H1 (cell line): ENCODE data around the gene NEUROD1. TPM values are rescaled to one million over a fixed set of nuclear protein-coding genes. Genes with fewer than 3 reads are reported as not detected.
A peak's percentile ranks its signal among the peaks of the same experiment; 100 is the strongest.

Experiments
- CTCF ChIA-PET: fragments of 300-600 bp; sonication (Branson Sonifier 250); formaldehyde crosslinking; loops from one replicate; lab custom pipeline; 2021; ENCODE audit not compliant: partially characterized antibody; lab: Charles Lee
- POLR2A ChIA-PET: fragments of 300-600 bp; sonication (Branson Sonifier 250); formaldehyde crosslinking; loops from one replicate; lab custom pipeline; 2021; ENCODE audit warnings: inconsistent platforms; ENCODE audit not compliant: partially characterized antibody; lab: Charles Lee
- DNase-seq, 2 experiments: peaks; one replicate each; pipeline versions ENCODE4 v3.0.0 to v3.0.0-alpha.2; 2010 to 2022; ENCODE audit warnings: low spot score in 2 of 2, low read depth in 1 of 2, mixed read lengths in 1 of 2
- FAIRE-seq: peaks from 2 replicates; lab custom pipeline; 2011; peaks lifted over from hg19 to GRCh38; lab: Jason Lieb, UNC
- H2AFZ ChIP-seq: 2 replicates; pipeline ENCODE4 v1.8.1; 2012; ENCODE audit warnings: low read length, inconsistent platforms
- H2AK5ac ChIP-seq: 2 replicates; pipeline ENCODE4 v1.6.1; 2013; ENCODE audit warnings: low read depth, low read length
- H2BK120ac ChIP-seq: replicated peaks from 2 replicates; pipeline ENCODE3; 2013; ENCODE audit warnings: low read depth, low read length, inconsistent platforms
- H2BK12ac ChIP-seq: 2 replicates; pipeline ENCODE4 v1.6.1; 2013; ENCODE audit warnings: low read depth, low read length
- H2BK15ac ChIP-seq: 2 replicates; pipeline ENCODE4 v1.6.1; 2013; ENCODE audit warnings: low read length
- H2BK20ac ChIP-seq: 2 replicates; pipeline ENCODE4 v1.6.1; 2013; ENCODE audit warnings: low read length
- H2BK5ac ChIP-seq: 2 replicates; pipeline ENCODE4 v1.6.1; 2013; ENCODE audit warnings: low read depth, low read length
- H3K14ac ChIP-seq: 2 replicates; pipeline ENCODE4 v1.6.1; 2013; ENCODE audit warnings: inconsistent platforms; ENCODE audit not compliant: insufficient read length
- H3K18ac ChIP-seq: 2 replicates; pipeline ENCODE4 v1.6.1; 2013; ENCODE audit warnings: low read length; ENCODE audit errors: extremely low read depth
- H3K23ac ChIP-seq: 2 replicates; pipeline ENCODE4 v1.6.1; 2013; ENCODE audit warnings: inconsistent platforms; ENCODE audit not compliant: insufficient read length
- H3K23me2 ChIP-seq: 2 replicates; pipeline ENCODE4 v1.6.1; 2013; ENCODE audit warnings: low read depth, low read length
- H3K27ac ChIP-seq: 2 replicates; pipeline ENCODE4 v1.6.1; 2011; ENCODE audit warnings: low read depth, low read length, inconsistent platforms
- H3K27me3 ChIP-seq, 4 experiments: replicated peaks in 1 of 4; 1 replicate in 1 of 4; 2 replicates in 3 of 4; pipeline versions ENCODE4 v1.6.1 to v1.8.1; 2011 to 2013; ENCODE audit warnings: low read length in 3 of 4, mild to moderate bottlenecking in 3 of 4, inconsistent platforms in 2 of 4, mixed read lengths in 2 of 4, moderate library complexity in 1 of 4; ENCODE audit not compliant: control insufficient read depth in 3 of 4, insufficient read depth in 3 of 4; ENCODE audit errors: extremely low read depth in 1 of 4
- H3K36me3 ChIP-seq, 4 experiments: 2 replicates each; pipeline versions ENCODE4 v1.6.1 to v1.8.1; 2011 to 2013; ENCODE audit warnings: mild to moderate bottlenecking in 4 of 4, low read length in 3 of 4, moderate library complexity in 2 of 4, control low read depth in 1 of 4, inconsistent platforms in 1 of 4; ENCODE audit not compliant: insufficient read depth in 4 of 4, control insufficient read depth in 2 of 4
- H3K4ac ChIP-seq: replicated peaks from 2 replicates; pipeline ENCODE3; 2013; ENCODE audit warnings: low read length, low read depth, mixed read lengths, inconsistent platforms; ENCODE audit not compliant: insufficient read length
- H3K4me1 ChIP-seq, 4 experiments: replicated peaks in 1 of 4; 1 replicate in 1 of 4; 2 replicates in 3 of 4; pipeline versions ENCODE4 v1.6.1 to v1.8.1; 2011 to 2013; ENCODE audit warnings: low read length in 3 of 4, inconsistent platforms in 2 of 4, mixed read lengths in 1 of 4; ENCODE audit not compliant: insufficient read depth in 4 of 4, control insufficient read depth in 3 of 4
- H3K4me2 ChIP-seq, 2 experiments: 2 replicates each; pipeline versions ENCODE4 v1.6.1 to v1.8.1; 2011 to 2013; ENCODE audit warnings: low read depth in 2 of 2, low read length in 2 of 2, control low read depth in 1 of 2, inconsistent platforms in 1 of 2, mild to moderate bottlenecking in 1 of 2; ENCODE audit not compliant: insufficient read depth in 1 of 2
- H3K4me3 ChIP-seq, 4 experiments: fragments of 200-600, 300-600 bp in 1 of 4; sonication (generic), shearing (Covaris generic), sonication (Bioruptor Twin) in 1 of 4; 2 replicates each; pipeline versions ENCODE4 v1.5.1 to v1.8.1; 2011 to 2016; ENCODE audit warnings: low read length in 4 of 4, low read depth in 3 of 4, control low read depth in 2 of 4, inconsistent platforms in 2 of 4, mild to moderate bottlenecking in 2 of 4, mixed read lengths in 1 of 4, moderate library complexity in 1 of 4; ENCODE audit not compliant: insufficient read depth in 2 of 4; ENCODE audit errors: extremely low read depth in 1 of 4
- H3K56ac ChIP-seq: replicated peaks from 2 replicates; pipeline ENCODE3; 2013; ENCODE audit warnings: low read depth, mild to moderate bottlenecking, mixed read lengths, low read length, inconsistent platforms; ENCODE audit not compliant: insufficient read length
- H3K79me1 ChIP-seq: 2 replicates; pipeline ENCODE4 v1.6.1; 2013; ENCODE audit warnings: low read depth, low read length, control low read depth
- H3K79me2 ChIP-seq, 2 experiments: 2 replicates each; pipeline versions ENCODE4 v1.6.1 to v1.8.1; 2012 to 2013; ENCODE audit warnings: low read length in 2 of 2, mild to moderate bottlenecking in 2 of 2, inconsistent platforms in 1 of 2; ENCODE audit not compliant: insufficient read depth in 2 of 2, control insufficient read depth in 1 of 2
- H3K9ac ChIP-seq, 4 experiments: replicated peaks in 1 of 4; 1 replicate in 1 of 4; 2 replicates in 3 of 4; pipeline versions ENCODE4 v1.6.1 to v1.8.1; 2011 to 2013; ENCODE audit warnings: low read depth in 3 of 4, low read length in 3 of 4, control low read depth in 2 of 4, mild to moderate bottlenecking in 2 of 4, moderate library complexity in 2 of 4, inconsistent platforms in 1 of 4; ENCODE audit errors: extremely low read depth in 1 of 4
- H3K9me3 ChIP-seq, 2 experiments: 2 replicates each; pipeline versions ENCODE4 v1.6.1 to v1.8.1; 2012 to 2013; ENCODE audit warnings: mild to moderate bottlenecking in 2 of 2, moderate library complexity in 2 of 2, control low read depth in 1 of 2, inconsistent platforms in 1 of 2, low read depth in 1 of 2, low read length in 1 of 2, mixed read lengths in 1 of 2; ENCODE audit not compliant: insufficient read depth in 2 of 2
- H4K20me1 ChIP-seq, 2 experiments: replicated peaks in 1 of 2; 2 replicates each; pipeline versions ENCODE3 to v1.8.1; 2011 to 2013; ENCODE audit warnings: inconsistent platforms in 2 of 2, low read length in 2 of 2, mild to moderate bottlenecking in 1 of 2; ENCODE audit not compliant: insufficient read depth in 2 of 2, control insufficient read depth in 1 of 2
- H4K5ac ChIP-seq: 2 replicates; pipeline ENCODE4 v1.6.1; 2013; ENCODE audit warnings: low read length, low read depth, mixed read lengths, inconsistent platforms; ENCODE audit not compliant: insufficient read length
- H4K8ac ChIP-seq: 2 replicates; pipeline ENCODE4 v1.8.0; 2013; ENCODE audit warnings: mild to moderate bottlenecking, moderate library complexity, low read length, inconsistent platforms; ENCODE audit not compliant: insufficient read depth; ENCODE audit errors: extremely low read depth
- H4K91ac ChIP-seq: replicated peaks from 2 replicates; pipeline ENCODE3; 2013; ENCODE audit warnings: low read length, mixed read lengths, inconsistent platforms; ENCODE audit not compliant: insufficient read length
- BCL11A ChIP-seq, 2 experiments: IDR thresholded peaks; one replicate each; pipeline ENCODE4 v1.6.1; 2011; ENCODE audit warnings: low read depth in 2 of 2, low read length in 2 of 2, mild to moderate bottlenecking in 2 of 2
- EGR1 ChIP-seq: IDR thresholded peaks from 2 replicates; pipeline ENCODE4 v1.6.1; 2011; ENCODE audit warnings: low read depth, low read length, borderline replicate concordance
- EP300 ChIP-seq, 2 experiments: IDR thresholded peaks; 1 replicate in 1 of 2; 2 replicates in 1 of 2; pipeline ENCODE4 v1.6.1; 2011 to 2012; ENCODE audit warnings: low read depth in 2 of 2, low read length in 2 of 2, mild to moderate bottlenecking in 2 of 2, borderline replicate concordance in 1 of 2, inconsistent platforms in 1 of 2, moderate library complexity in 1 of 2
- EZH2 ChIP-seq: fragments of 200-600 bp; sonication (generic); IDR thresholded peaks from 2 replicates; pipeline ENCODE4 v1.7.1; 2012; ENCODE audit warnings: low read depth, mild to moderate bottlenecking, moderate library complexity, low read length, inconsistent platforms; ENCODE audit not compliant: severe bottlenecking
- JUND ChIP-seq: IDR thresholded peaks from 2 replicates; pipeline ENCODE4 v1.6.1; 2011; ENCODE audit warnings: mild to moderate bottlenecking, improper control_type of control experiment, low read length
- POLR2A ChIP-seq, 2 experiments: IDR thresholded peaks; 1 replicate in 1 of 2; 2 replicates in 1 of 2; pipeline ENCODE4 v1.6.1; 2011; ENCODE audit warnings: low read depth in 2 of 2, low read length in 2 of 2, mild to moderate bottlenecking in 2 of 2; ENCODE audit errors: control extremely low read depth in 1 of 2
- RNF2 ChIP-seq: fragments of 200-900, 300-1000 bp; sonication (generic); IDR thresholded peaks from 2 replicates; pipeline ENCODE4 v1.7.1; 2016; ENCODE audit warnings: borderline replicate concordance, low read depth, mild to moderate bottlenecking, antibody characterized with exemption, low read length; ENCODE audit not compliant: poor library complexity, severe bottlenecking; ENCODE audit errors: missing control alignments
- SIN3A ChIP-seq, 2 experiments: IDR thresholded peaks in 1 of 2; conservative IDR thresholded peaks in 1 of 2; 2 replicates each; pipeline ENCODE4 v1.6.1; 2011 to 2012; ENCODE audit warnings: low read length in 2 of 2, improper control_type of control experiment in 1 of 2, low read depth in 1 of 2, mild to moderate bottlenecking in 1 of 2
- SIRT6 ChIP-seq: IDR thresholded peaks from one replicate; pipeline ENCODE4 v1.7.1; 2012; ENCODE audit warnings: low read length, inconsistent platforms
- SUZ12 ChIP-seq: fragments of 200-600 bp; sonication (generic); IDR thresholded peaks from 2 replicates; pipeline ENCODE4 v1.6.1; 2012; ENCODE audit warnings: mild to moderate bottlenecking, inconsistent platforms, low read length, moderate library complexity, mixed read lengths
- WGBS, 2 experiments: shearing (Covaris generic) in 1 of 2; methylation state at CpG; one replicate each; pipeline versions ENCODE4 v1.1.6 to v1.1.7; 2013 to 2015; ENCODE audit warnings: low lambda C conversion rate in 2 of 2, mixed read lengths in 2 of 2, inconsistent platforms in 1 of 2, low coverage in 1 of 2, missing lambda C conversion rate in 1 of 2; ENCODE audit not compliant: insufficient replicate concordance in 2 of 2, insufficient coverage in 1 of 2, insufficient read length in 1 of 2; ENCODE audit errors: extremely low coverage in 1 of 2, missing lambda C conversion rate in 1 of 2; 5-methylcytosine and 5-hydroxymethylcytosine counted together
- polyA plus RNA-seq, 7 experiments: library from polyadenylated mRNA; depleted of rRNA in 3 of 7; stranded (reverse) in 5 of 7; unstranded in 2 of 7; fragments of >200 nt in 5 of 7; fragments of 200-250 nt in 2 of 7; gene quantifications; 1 replicate in 5 of 7; 2 replicates in 1 of 7; 4 replicates in 1 of 7; pipeline versions ENCODE4 v1.2.1 to v1.2.3, GENCODE V29; 2011 to 2013; ENCODE audit warnings: missing spikeins in 2 of 7, mixed read lengths in 2 of 7
- total RNA-seq: library from RNA; stranded (reverse); fragmentation: NEBNext Ultra II Directional; extraction: Animal tissue kit (Norgen Biotek cat#: 25700); gene quantifications from 2 replicates; pipeline ENCODE4 v1.2.1, GENCODE V29; 2021
- TF ChIP-seq, protein P1 (sequence below): IDR thresholded peaks from 2 replicates; pipeline ENCODE4 v1.6.1; 2012; ENCODE audit warnings: inconsistent platforms

NEUROD1 gene
- total and polyA plus RNA-seq, 2 of the 8 experiments (the other 6 are each of a cell fraction or from before 2014, with no cell fraction given) = 0.08 TPM; not detected in 1

DNA sequence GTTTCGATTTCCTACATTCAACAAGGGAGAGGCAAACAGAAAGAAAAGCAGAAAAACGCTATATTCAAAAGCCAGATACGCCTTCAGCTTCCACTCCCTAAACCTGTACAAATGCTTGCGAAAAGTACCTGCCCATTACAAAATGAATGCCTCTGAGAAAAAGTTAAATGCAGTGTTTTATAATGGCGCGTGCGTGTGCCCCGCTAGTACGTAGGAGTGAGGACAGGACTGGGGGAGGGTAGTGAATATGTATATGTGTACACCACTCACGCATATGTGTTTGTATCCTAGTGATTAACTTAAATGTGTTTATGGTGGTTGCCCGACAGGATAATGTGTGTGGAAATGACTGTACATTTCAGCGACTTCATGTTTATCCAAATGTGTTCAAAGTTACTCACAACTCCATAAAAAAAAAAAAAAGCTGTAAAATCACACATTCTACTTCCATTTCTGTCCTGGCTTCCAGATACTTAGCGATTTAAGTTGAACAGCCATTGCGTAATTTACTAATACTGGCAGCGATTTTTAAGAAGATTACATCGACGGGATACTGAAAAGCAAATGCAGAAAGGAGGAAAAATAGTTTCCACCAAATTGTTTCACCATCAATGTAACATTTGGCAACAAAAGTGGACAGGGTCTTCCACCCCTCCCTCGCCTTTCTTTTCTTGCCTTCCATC, 1.3 kb downstream of the NEUROD1 start:
- H3K23me2 ChIP-seq = peaks cover 13% of the 10 kb centered on the region; the same call in 1 of the 2 replicates
- no peak overlapping the region for H3K27ac ChIP-seq
- no peak overlapping the region for H3K18ac ChIP-seq
- no peaks in the 10 kb centered on the region for H3K79me2 ChIP-seq
- FAIRE-seq (no peak), DNase-seq (no peak)
- no peak overlapping the region for H3K9ac ChIP-seq
- no peaks in the 10 kb centered on the region for H3K9me3 ChIP-seq
- no peak overlapping the region; the same call in 1 of the 2 replicates for H2AK5ac ChIP-seq
- H2BK20ac ChIP-seq = no peak overlapping the region
- H2BK12ac ChIP-seq = no peak overlapping the region
- no peak overlapping the region for H3K56ac ChIP-seq
- H3K27me3 ChIP-seq = peaks cover 64 to 84% (median 67%) of the 10 kb centered on the region in 4 experiments
- H3K36me3 ChIP-seq = no peaks in the 10 kb centered on the region; a peak in 1 of 8 replicates
- no peak overlapping the region for H4K8ac ChIP-seq
- H3K23ac ChIP-seq = no peak overlapping the region
- no peak overlapping the region for H3K4ac ChIP-seq
- WGBS, 2 experiments = 28% methylated on average over 18 of the region's 18 CpGs; no CpG with 5 or more reads in 1 of the 2 experiments
- H3K4me3 ChIP-seq = peak overlapping the region in 1 of 4 experiments; percentile 34; a peak in 1 of 8 replicates
- no peak overlapping the region for H4K91ac ChIP-seq
- H2BK120ac ChIP-seq = no peak overlapping the region
- H3K14ac ChIP-seq = no peak overlapping the region
- ChIA-PET POLR2A (interaction anchor here (0.9 kb wide), 1 partner anchor 12 kb away, joined by 3 read pairs; no protein-coding TSS in a partner anchor), CTCF (interaction anchor here (1.6 to 1.7 kb wide), 2 partner anchors 8 to 36 kb away, joined by 3 to 7 read pairs; no protein-coding TSS in a partner anchor)
- H4K20me1 ChIP-seq = peaks cover 25 to 37% of the 10 kb centered on the region in 2 experiments
- H2BK15ac ChIP-seq = no peak overlapping the region
- no peak overlapping the region for H2BK5ac ChIP-seq
- H3K79me1 ChIP-seq = no peaks in the 10 kb centered on the region
- H3K4me1 ChIP-seq = peaks cover 7 to 36% (median 20%) of the 10 kb centered on the region in 4 experiments
- H2AFZ ChIP-seq = no peak overlapping the region
- no peak overlapping the region for H4K5ac ChIP-seq
- H3K4me2 ChIP-seq = peak overlapping the region; percentile 39 to 100; a peak in 3 of 4 replicates
- TF ChIP-seq RNF2 (peak; percentile 5), EZH2 (peak; percentile 84), JUND (no peak), SUZ12 (peak; percentile 65; the same call in 1 of the 2 replicates), SIRT6 (no peak), BCL11A (IDR thresholded peaks at IDR 0.05; ENCODE audit: low read depth in 2 of 2, low read length in 2 of 2) (no peak), SIN3A (conservative IDR thresholded peaks at IDR 0.05 in 1 of 2, IDR thresholded peaks at IDR 0.05 in 1 of 2; ENCODE audit: low read depth in 1 of 2, low read length in 2 of 2) (no peak), EGR1 (no peak), EP300 (IDR thresholded peaks at IDR 0.05; ENCODE audit: borderline replicate concordance in 1 of 2, low read depth in 2 of 2, low read length in 2 of 2) (no peak), POLR2A (IDR thresholded peaks at IDR 0.05; ENCODE audit: control extremely low read depth in 1 of 2, low read depth in 2 of 2, low read length in 2 of 2) (no peak)
- TF ChIP-seq, protein P1, sequence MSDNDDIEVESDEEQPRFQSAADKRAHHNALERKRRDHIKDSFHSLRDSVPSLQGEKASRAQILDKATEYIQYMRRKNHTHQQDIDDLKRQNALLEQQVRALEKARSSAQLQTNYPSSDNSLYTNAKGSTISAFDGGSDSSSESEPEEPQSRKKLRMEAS = no peak
